WTC11 (cell line): Measurements from ENCODE around the gene DNAJC25. TPM values are rescaled to one million over a fixed set of nuclear protein-coding genes. Genes with fewer than 3 reads are reported as not detected.
A peak's percentile ranks its signal among the peaks of the same experiment; 100 is the strongest.

Experiments used
- ATAC-seq: fragments of 200-7000 bp; cut with Tn5 transposase; 2 replicates; pipeline ENCODE4 v1.10.0; 2021; ENCODE audit warnings: mild to moderate bottlenecking, moderate library complexity
- CTCF ChIA-PET: fragments of 300-600 bp; sonication (Branson Sonifier 250); formaldehyde crosslinking; loops from one replicate; lab custom pipeline; 2021; ENCODE audit warnings: antibody characterized with exemption; lab: Charles Lee
- POLR2A ChIA-PET: fragments of 350-600 bp; sonication (Branson Sonifier 250); formaldehyde crosslinking; loops from one replicate; lab custom pipeline; 2021; ENCODE audit warnings: antibody characterized with exemption; lab: Charles Lee
- DNase-seq: peaks from one replicate; pipeline ENCODE4 v3.0.0; 2021; ENCODE audit warnings: low spot score
- H3K27ac Mint-ChIP-seq: 2 replicates; pipeline ENCODE4 v1.8.0; 2021; ENCODE audit warnings: mixed read lengths
- H3K27me3 Mint-ChIP-seq: 2 replicates; pipeline ENCODE4 v1.8.0; 2021; ENCODE audit warnings: low read depth, mild to moderate bottlenecking, moderate library complexity, mixed read lengths
- H3K36me3 Mint-ChIP-seq: 2 replicates; pipeline ENCODE4 v1.8.0; 2021; ENCODE audit warnings: mixed read lengths
- H3K4me1 Mint-ChIP-seq: 2 replicates; pipeline ENCODE4 v1.8.0; 2022; ENCODE audit warnings: mixed read lengths
- H3K4me3 Mint-ChIP-seq: 2 replicates; pipeline ENCODE4 v1.8.0; 2021; ENCODE audit warnings: mild to moderate bottlenecking, moderate library complexity, mixed read lengths
- H3K9me3 Mint-ChIP-seq: 2 replicates; pipeline ENCODE4 v1.8.0; 2021; ENCODE audit warnings: mixed read lengths
- E2F1 ChIP-seq: sonication (generic); formaldehyde crosslinking; IDR thresholded peaks from 2 replicates; pipeline ENCODE4 v1.8.0; 2022; ENCODE audit warnings: mild to moderate bottlenecking, missing genetic modification reagents
- E2F5 ChIP-seq: sonication (generic); formaldehyde crosslinking; IDR thresholded peaks from 2 replicates; pipeline ENCODE4 v1.8.1; 2022; ENCODE audit warnings: mild to moderate bottlenecking, moderate library complexity, missing genetic modification reagents
- ELF4 ChIP-seq: sonication (generic); formaldehyde crosslinking; IDR thresholded peaks from 2 replicates; pipeline ENCODE4 v1.8.1; 2022; ENCODE audit warnings: low read depth, mild to moderate bottlenecking, moderate library complexity, missing genetic modification reagents
- EMX1 ChIP-seq: fragments of 250-450 bp; sonication (Bioruptor Pico); IDR thresholded peaks from 2 replicates; pipeline ENCODE4 v1.8.0; 2021; ENCODE audit warnings: mild to moderate bottlenecking
- ESRRA ChIP-seq: sonication (generic); formaldehyde crosslinking; IDR thresholded peaks from 2 replicates; pipeline ENCODE4 v1.8.1; 2022; ENCODE audit warnings: mild to moderate bottlenecking, missing genetic modification reagents, borderline replicate concordance
- FOXK1 ChIP-seq: sonication (generic); formaldehyde crosslinking; IDR thresholded peaks from 2 replicates; pipeline ENCODE4 v1.8.0; 2022; ENCODE audit warnings: mild to moderate bottlenecking, moderate library complexity, missing genetic modification reagents
- GABPB1 ChIP-seq: sonication (generic); formaldehyde crosslinking; IDR thresholded peaks from 2 replicates; pipeline ENCODE4 v1.8.1; 2023; ENCODE audit warnings: mild to moderate bottlenecking, missing genetic modification reagents
- HMGXB4 ChIP-seq: sonication (generic); formaldehyde crosslinking; IDR thresholded peaks from 2 replicates; pipeline ENCODE4 v1.8.1; 2023; ENCODE audit warnings: mild to moderate bottlenecking, moderate library complexity, missing genetic modification reagents
- NFATC4 ChIP-seq: fragments of 250-450 bp; sonication (Bioruptor Pico); IDR thresholded peaks from 2 replicates; pipeline ENCODE4 v1.9.0; 2021; ENCODE audit warnings: mild to moderate bottlenecking
- NFE2L1 ChIP-seq: sonication (generic); formaldehyde crosslinking; IDR thresholded peaks from 2 replicates; pipeline ENCODE4 v1.8.1; 2023; ENCODE audit warnings: missing genetic modification reagents
- NR3C1 ChIP-seq: sonication (generic); formaldehyde crosslinking; conservative IDR thresholded peaks from 2 replicates; pipeline ENCODE4 v1.8.1; 2023; ENCODE audit warnings: low read depth, mild to moderate bottlenecking, missing genetic modification reagents
- PRRX2 ChIP-seq: fragments of 250-450 bp; sonication (Bioruptor Pico); IDR thresholded peaks from 2 replicates; pipeline ENCODE4 v1.8.0; 2021; ENCODE audit warnings: mild to moderate bottlenecking
- RELA ChIP-seq: sonication (generic); formaldehyde crosslinking; IDR thresholded peaks from 2 replicates; pipeline ENCODE4 v1.8.1; 2022; ENCODE audit warnings: missing genetic modification reagents, mild to moderate bottlenecking, borderline replicate concordance
- ZBTB21 ChIP-seq: sonication (generic); formaldehyde crosslinking; IDR thresholded peaks from 2 replicates; pipeline ENCODE4 v1.8.1; 2023; ENCODE audit warnings: mild to moderate bottlenecking, missing genetic modification reagents, borderline replicate concordance
- ZNF138 ChIP-seq: sonication (generic); formaldehyde crosslinking; conservative IDR thresholded peaks from 2 replicates; pipeline ENCODE4 v1.8.1; 2022; ENCODE audit warnings: mild to moderate bottlenecking, moderate library complexity, missing genetic modification reagents
- ZNF232 ChIP-seq: sonication (generic); formaldehyde crosslinking; IDR thresholded peaks from 2 replicates; pipeline ENCODE4 v1.8.0; 2022; ENCODE audit warnings: mild to moderate bottlenecking, missing genetic modification reagents
- ZNF263 ChIP-seq: sonication (generic); formaldehyde crosslinking; IDR thresholded peaks from 2 replicates; pipeline ENCODE4 v1.8.1; 2022; ENCODE audit warnings: low read depth, mild to moderate bottlenecking, moderate library complexity, missing genetic modification reagents
- total RNA-seq: library from RNA; stranded (reverse); gene quantifications from 3 replicates; pipeline ENCODE4 v1.2.3, GENCODE V29; 2021
- TF ChIP-seq, protein P1 (sequence below): sonication (generic); formaldehyde crosslinking; IDR thresholded peaks from 2 replicates; pipeline ENCODE4 v1.8.1; 2023; ENCODE audit warnings: mild to moderate bottlenecking, missing genetic modification reagents, borderline replicate concordance
- TF ChIP-seq, protein P2 (sequence below): sonication (generic); formaldehyde crosslinking; conservative IDR thresholded peaks from 2 replicates; pipeline ENCODE4 v1.8.1; 2022; ENCODE audit warnings: mild to moderate bottlenecking, missing genetic modification reagents
- TF ChIP-seq, protein P3 (sequence below): sonication (generic); formaldehyde crosslinking; IDR thresholded peaks from 2 replicates; pipeline ENCODE4 v1.8.1; 2023; ENCODE audit warnings: mild to moderate bottlenecking, missing genetic modification reagents, moderate library complexity

The DNAJC25 gene
- total RNA-seq, 1 experiment from 2014 or later: 7.4 TPM

DNA sequence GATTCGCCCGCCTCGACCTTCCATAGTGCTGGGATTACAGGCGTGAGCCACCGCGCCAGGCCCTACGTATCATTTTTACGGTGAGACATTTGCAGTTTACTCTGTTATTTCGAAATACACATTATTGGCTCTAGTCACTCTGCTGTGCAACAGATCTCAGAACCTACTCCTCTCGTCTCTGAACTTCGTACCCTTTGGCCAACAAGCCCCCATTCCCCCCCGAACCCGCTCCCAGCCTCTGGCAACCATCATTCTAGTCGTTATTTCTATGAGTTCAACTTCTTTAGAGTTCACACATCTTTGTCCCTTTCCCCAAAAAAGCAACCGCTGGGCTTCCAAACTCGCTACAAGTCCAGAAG lies 32.4 kb upstream of the DNAJC25 start:
- Mint-ChIP-seq H3K36me3 (peaks cover 26% of the 10 kb centered on the region), H3K27ac (no peak overlapping the region), H3K27me3 (peaks cover 8% of the 10 kb centered on the region)
- no peak for DNase-seq
- TF ChIP-seq NR3C1 (0 out of 2 replicates have a peak, but pooled peaks have one; percentile 14), GABPB1 (CRISPR knock-in tag) (0 out of 2 replicates have a peak, but pooled peaks have one; percentile 8), PRRX2 (CRISPR knock-in tag) (no peak)
- TF ChIP-seq, all 79 proteins: peak for 2
- Mint-ChIP-seq H3K4me1 (peaks cover 10% of the 10 kb centered on the region), H3K4me3 (peak overlapping the region; percentile 94), H3K9me3 (peaks cover 7% of the 10 kb centered on the region; the same call in 1 of the 2 replicates)
- ChIA-PET POLR2A (interaction anchor here (1.0 to 3.5 kb wide), 2 partner anchors 23 to 33 kb away, joined by 3 to 14 read pairs; partner anchors contain the start of gene DNAJC25), CTCF (interaction anchor here (0.7 to 3.5 kb wide), 15 partner anchors 9 to 476 kb away, joined by 3 to 46 read pairs (median 5); partner anchors contain the start of genes DNAJC25 and GNG10)
- no peak for ATAC-seq

GRCh38 chr9:111599092-111599954 lies 31.8 kb upstream of the DNAJC25 start, which contains the start of gene PTGR1:
PTGR1 (minus strand) TSS chr9:111599647; CDS start chr9:111597422, 2,225 bp downstream.
- H3K27me3 Mint-ChIP-seq: peaks cover 8% of the 10 kb centered on the region
- peaks cover 13% of the 10 kb centered on the region for H3K4me1 Mint-ChIP-seq
- peaks cover 7% of the 10 kb centered on the region; the same call in 1 of the 2 replicates for H3K9me3 Mint-ChIP-seq
- peak; percentile 79 for DNase-seq
- CTCF ChIA-PET: interaction anchor here (0.7 to 3.5 kb wide), 10 partner anchors 15 to 476 kb away, joined by 3 to 46 read pairs (median 6); partner anchors contain the start of gene DNAJC25
- ATAC-seq: peak; percentile 74
- peak within 1 kb of the TSS; percentile 94 for H3K4me3 Mint-ChIP-seq
- H3K36me3 Mint-ChIP-seq: peaks cover 20% of the 10 kb centered on the region
- POLR2A ChIA-PET: interaction anchor here (0.6 to 3.5 kb wide), 2 partner anchors 22 to 32 kb away, joined by 3 to 14 read pairs; partner anchors contain the start of gene DNAJC25
- H3K27ac Mint-ChIP-seq: peak within 1 kb of the TSS; percentile 91
- peak; percentile 13; the same call in 1 of the 2 replicates for TF ChIP-seq NR3C1
- no peak for TF ChIP-seq RELA
- no peak for TF ChIP-seq NFATC4 (CRISPR knock-in tag)
- TF ChIP-seq E2F5: no peak
- no peak for TF ChIP-seq E2F1
- TF ChIP-seq ZNF232 (CRISPR knock-in tag): peak; percentile 71; the same call in 1 of the 2 replicates
- TF ChIP-seq, protein P1, sequence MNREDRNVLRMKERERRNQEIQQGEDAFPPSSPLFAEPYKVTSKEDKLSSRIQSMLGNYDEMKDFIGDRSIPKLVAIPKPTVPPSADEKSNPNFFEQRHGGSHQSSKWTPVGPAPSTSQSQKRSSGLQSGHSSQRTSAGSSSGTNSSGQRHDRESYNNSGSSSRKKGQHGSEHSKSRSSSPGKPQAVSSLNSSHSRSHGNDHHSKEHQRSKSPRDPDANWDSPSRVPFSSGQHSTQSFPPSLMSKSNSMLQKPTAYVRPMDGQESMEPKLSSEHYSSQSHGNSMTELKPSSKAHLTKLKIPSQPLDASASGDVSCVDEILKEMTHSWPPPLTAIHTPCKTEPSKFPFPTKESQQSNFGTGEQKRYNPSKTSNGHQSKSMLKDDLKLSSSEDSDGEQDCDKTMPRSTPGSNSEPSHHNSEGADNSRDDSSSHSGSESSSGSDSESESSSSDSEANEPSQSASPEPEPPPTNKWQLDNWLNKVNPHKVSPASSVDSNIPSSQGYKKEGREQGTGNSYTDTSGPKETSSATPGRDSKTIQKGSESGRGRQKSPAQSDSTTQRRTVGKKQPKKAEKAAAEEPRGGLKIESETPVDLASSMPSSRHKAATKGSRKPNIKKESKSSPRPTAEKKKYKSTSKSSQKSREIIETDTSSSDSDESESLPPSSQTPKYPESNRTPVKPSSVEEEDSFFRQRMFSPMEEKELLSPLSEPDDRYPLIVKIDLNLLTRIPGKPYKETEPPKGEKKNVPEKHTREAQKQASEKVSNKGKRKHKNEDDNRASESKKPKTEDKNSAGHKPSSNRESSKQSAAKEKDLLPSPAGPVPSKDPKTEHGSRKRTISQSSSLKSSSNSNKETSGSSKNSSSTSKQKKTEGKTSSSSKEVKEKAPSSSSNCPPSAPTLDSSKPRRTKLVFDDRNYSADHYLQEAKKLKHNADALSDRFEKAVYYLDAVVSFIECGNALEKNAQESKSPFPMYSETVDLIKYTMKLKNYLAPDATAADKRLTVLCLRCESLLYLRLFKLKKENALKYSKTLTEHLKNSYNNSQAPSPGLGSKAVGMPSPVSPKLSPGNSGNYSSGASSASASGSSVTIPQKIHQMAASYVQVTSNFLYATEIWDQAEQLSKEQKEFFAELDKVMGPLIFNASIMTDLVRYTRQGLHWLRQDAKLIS: 0 out of 2 replicates have a peak, but pooled peaks have one; percentile 49
- TF ChIP-seq, protein P2, sequence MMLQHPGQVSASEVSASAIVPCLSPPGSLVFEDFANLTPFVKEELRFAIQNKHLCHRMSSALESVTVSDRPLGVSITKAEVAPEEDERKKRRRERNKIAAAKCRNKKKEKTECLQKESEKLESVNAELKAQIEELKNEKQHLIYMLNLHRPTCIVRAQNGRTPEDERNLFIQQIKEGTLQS (CRISPR knock-in tag): no peak

- ATAC-seq (peak; percentile 30), DNase-seq (no peak)
- Mint-ChIP-seq H3K9me3 (peaks cover 7% of the 10 kb centered on the region; the same call in 1 of the 2 replicates), H3K27ac (no peak overlapping the region), H3K36me3 (peaks cover 20% of the 10 kb centered on the region), H3K4me1 (peaks cover 13% of the 10 kb centered on the region), H3K4me3 (peak overlapping the region; percentile 94), H3K27me3 (peaks cover 8% of the 10 kb centered on the region)
- ChIA-PET POLR2A (interaction anchor here (0.6 to 3.5 kb wide), 2 partner anchors 22 to 31 kb away, joined by 3 to 14 read pairs; partner anchors contain the start of gene DNAJC25), CTCF (interaction anchor here (0.5 to 3.5 kb wide), 6 partner anchors 14 to 364 kb away, joined by 3 to 46 read pairs (median 6); partner anchors contain the start of gene DNAJC25)
- TF ChIP-seq, protein P3, sequence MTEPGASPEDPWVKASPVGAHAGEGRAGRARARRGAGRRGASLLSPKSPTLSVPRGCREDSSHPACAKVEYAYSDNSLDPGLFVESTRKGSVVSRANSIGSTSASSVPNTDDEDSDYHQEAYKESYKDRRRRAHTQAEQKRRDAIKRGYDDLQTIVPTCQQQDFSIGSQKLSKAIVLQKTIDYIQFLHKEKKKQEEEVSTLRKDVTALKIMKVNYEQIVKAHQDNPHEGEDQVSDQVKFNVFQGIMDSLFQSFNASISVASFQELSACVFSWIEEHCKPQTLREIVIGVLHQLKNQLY: no peak
- no peak for TF ChIP-seq HMGXB4
- peak; percentile 80 for TF ChIP-seq ZNF138 (CRISPR knock-in tag)
- no peak for TF ChIP-seq ELF4 (CRISPR knock-in tag)
- no peak for TF ChIP-seq ZNF263 (CRISPR knock-in tag)
- TF ChIP-seq ZBTB21 (CRISPR knock-in tag): 0 out of 2 replicates have a peak, but pooled peaks have one; percentile 29
- TF ChIP-seq NFE2L1 (CRISPR knock-in tag): no peak
- 0 out of 2 replicates have a peak, but pooled peaks have one; percentile 49 for TF ChIP-seq ESRRA (CRISPR knock-in tag)
- TF ChIP-seq EMX1: no peak
- TF ChIP-seq FOXK1: no peak
Measured at GRCh38 chr9:111599955-111600343, 31.2 kb upstream of the DNAJC25 start.
